Measurements from ENCODE around the gene JMJD7.

DNA sequence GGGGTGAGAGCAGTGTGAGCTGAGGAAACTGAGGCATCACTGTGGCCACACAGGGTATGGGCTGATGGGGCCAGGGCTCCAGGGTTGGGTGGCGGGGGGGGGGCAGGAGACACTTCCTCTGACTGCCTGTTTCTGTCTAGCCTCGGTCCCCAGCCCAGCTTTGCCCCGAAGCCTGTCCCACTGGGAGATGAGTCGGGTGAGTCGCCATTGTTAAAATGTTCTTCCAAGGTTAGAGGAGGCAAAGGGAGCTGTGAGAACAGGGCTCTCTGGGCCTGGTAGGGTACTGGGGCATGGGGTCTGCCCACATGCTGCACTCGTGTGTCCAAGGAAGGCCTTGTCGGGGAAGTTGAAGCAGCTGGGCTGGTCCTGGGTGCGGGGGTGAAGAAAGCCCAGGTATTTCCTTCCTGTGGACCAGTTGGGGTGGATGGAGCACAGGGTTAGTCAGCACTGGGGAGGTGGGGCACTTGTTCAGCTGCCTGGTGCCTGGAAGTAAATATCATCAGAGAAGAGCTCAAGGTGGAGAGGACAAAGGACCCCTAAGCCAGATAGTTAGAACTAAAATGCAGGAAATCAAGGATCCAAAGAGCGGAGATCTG, 8.3 kb upstream of the JMJD7 start:
- TF ChIP-seq CTCF (IDR thresholded peaks at IDR 0.05) (no peak), POLR2A (IDR thresholded peaks at IDR 0.05; ENCODE audit: low read length) (no peak), JUN (IDR thresholded peaks at IDR 0.05) (no peak), RFX5 (IDR thresholded peaks at IDR 0.05) (no peak), USF2 (IDR thresholded peaks at IDR 0.05) (no peak), FOSL2 (IDR thresholded peaks at IDR 0.05) (no peak), FOSL2 (CRISPR knock-in tag; IDR thresholded peaks at IDR 0.05) (no peak), NR3C1 (IDR thresholded peaks at IDR 0.05) (no peak), MYC (IDR thresholded peaks at IDR 0.05; ENCODE audit: borderline replicate concordance, low read length) (no peak), BHLHE40 (IDR thresholded peaks at IDR 0.05; ENCODE audit: low read depth, low read length) (no peak), EP300 (IDR thresholded peaks at IDR 0.05) (no peak)
